ENCODE results near the gene ZNF107. TPM values are rescaled to one million over a fixed set of nuclear protein-coding genes. Genes with fewer than 3 reads are reported as not detected.

ZNF107 gene
- total and polyA plus RNA-seq, 5 donors from 2014 or later, result 6.0 to 13.0 (median 7.5) TPM

DNA sequence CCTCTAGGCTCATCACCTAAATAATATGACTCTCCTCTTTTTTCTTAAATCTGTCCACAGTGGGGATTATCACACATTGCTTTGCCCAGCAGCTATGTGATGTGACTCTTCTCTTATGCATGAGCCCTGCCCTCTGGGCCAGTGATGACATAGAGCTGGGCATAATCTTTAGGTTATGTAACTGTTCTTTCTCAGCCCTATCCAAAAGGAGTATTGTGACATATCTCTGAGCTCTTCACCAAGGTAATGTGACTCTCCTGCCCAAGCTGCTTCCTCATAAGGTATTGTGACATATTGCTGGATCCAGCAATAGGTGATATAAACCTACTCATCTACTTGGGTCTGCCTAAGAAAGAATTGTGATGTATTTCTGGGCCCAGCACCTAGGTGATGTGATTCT, 37.7 kb upstream of the ZNF107 start:
- ATAC-seq (ENCODE audit: low read depth in 2 of 2) (no peak), DNase-seq (no peak)
- Mint-ChIP-seq H3K4me1 (peaks cover 0 to 1% (median 0%) of the 10 kb centered on the region in 4 donors), H3K36me3 (no peaks in the 10 kb centered on the region), H3K9me3 (no peaks in the 10 kb centered on the region), H3K27me3 (no peaks in the 10 kb centered on the region), H3K27ac (no peak overlapping the region), H3K4me3 (no peak overlapping the region)
- H3K27ac ChIP-seq (ENCODE audit: insufficient read depth, low read length, poor library complexity, severe bottlenecking), result no peak overlapping the region
- no peaks in the 10 kb centered on the region for H3K4me1 ChIP-seq (ENCODE audit: control insufficient read depth, insufficient read depth, low read length, poor library complexity, severe bottlenecking)
- no peaks in the 10 kb centered on the region for H3K9me3 ChIP-seq (ENCODE audit: control insufficient read depth in 2 of 2, low read length in 2 of 2)
- H3K36me3 ChIP-seq (ENCODE audit: control insufficient read depth, insufficient read depth, low read length), result no peaks in the 10 kb centered on the region
- no peaks in the 10 kb centered on the region for H3K27me3 ChIP-seq (ENCODE audit: control insufficient read depth, insufficient read depth, low read length)
- no peak overlapping the region for H3K4me3 ChIP-seq (ENCODE audit: low read depth, low read length)

DNA sequence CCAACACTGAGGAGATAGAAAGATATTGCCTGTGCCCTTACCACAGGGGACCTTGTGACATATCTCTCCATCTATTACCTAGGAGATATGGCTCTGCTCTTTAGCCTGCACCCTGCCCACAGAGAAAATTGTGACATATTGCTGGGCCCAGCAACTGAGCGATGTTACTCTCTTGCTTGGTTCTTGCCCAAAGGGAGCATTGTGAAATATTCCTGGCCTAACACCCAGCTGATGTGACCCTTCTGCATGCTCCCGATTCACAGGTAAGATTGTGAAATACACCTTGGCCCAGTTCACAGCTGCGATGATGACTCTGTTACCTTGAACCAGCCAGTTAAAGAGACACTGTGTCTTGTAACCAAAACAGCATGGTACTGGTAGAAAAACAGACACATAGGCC, 37.2 kb upstream of the ZNF107 start:
- ATAC-seq (ENCODE audit: low read depth in 2 of 2) (no peak), DNase-seq (no peak)
- Histone ChIP-seq H3K36me3 (ENCODE audit: control insufficient read depth, insufficient read depth, low read length) (no peaks in the 10 kb centered on the region), H3K27ac (ENCODE audit: insufficient read depth, low read length, poor library complexity, severe bottlenecking) (no peak overlapping the region), H3K4me1 (ENCODE audit: control insufficient read depth, insufficient read depth, low read length, poor library complexity, severe bottlenecking) (no peaks in the 10 kb centered on the region), H3K27me3 (ENCODE audit: control insufficient read depth, insufficient read depth, low read length) (no peaks in the 10 kb centered on the region), H3K4me3 (ENCODE audit: low read depth, low read length) (no peak overlapping the region), H3K9me3 (ENCODE audit: control insufficient read depth in 2 of 2, low read length in 2 of 2) (no peaks in the 10 kb centered on the region)
- Mint-ChIP-seq H3K27me3 (no peaks in the 10 kb centered on the region), H3K4me1 (peaks cover 0 to 1% (median 0%) of the 10 kb centered on the region in 4 donors), H3K36me3 (no peaks in the 10 kb centered on the region), H3K9me3 (no peaks in the 10 kb centered on the region), H3K4me3 (no peak overlapping the region), H3K27ac (no peak overlapping the region)

DNA sequence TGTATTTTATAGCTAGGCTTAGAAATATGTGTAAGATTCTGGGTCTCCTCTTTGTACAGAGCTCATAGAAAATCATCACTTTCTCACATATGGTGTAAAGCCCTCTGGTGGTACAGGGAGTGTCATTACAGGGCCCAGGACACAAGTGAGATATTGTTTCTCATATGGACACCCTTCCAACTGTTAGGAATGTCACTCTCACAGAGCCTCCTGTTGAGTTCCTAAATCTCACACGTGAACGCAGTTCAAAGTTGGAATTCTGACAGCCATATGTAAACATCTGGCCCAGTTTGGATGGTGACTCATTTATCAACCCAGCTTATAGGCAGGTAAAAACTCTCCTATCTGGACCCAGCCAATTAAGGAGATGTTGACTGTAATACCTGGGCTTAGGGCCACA, 35.4 kb upstream of the ZNF107 start:
- H3K27me3 Mint-ChIP-seq, result no peaks in the 10 kb centered on the region
- H3K9me3 ChIP-seq (ENCODE audit: control insufficient read depth in 2 of 2, low read length in 2 of 2), result no peaks in the 10 kb centered on the region
- ATAC-seq (ENCODE audit: low read depth in 2 of 2) (no peak), DNase-seq (no peak)
- H3K27me3 ChIP-seq (ENCODE audit: control insufficient read depth, insufficient read depth, low read length), result no peaks in the 10 kb centered on the region
- H3K27ac Mint-ChIP-seq, result no peak overlapping the region
- no peak overlapping the region for H3K4me3 Mint-ChIP-seq
- H3K9me3 Mint-ChIP-seq, result no peaks in the 10 kb centered on the region
- no peak overlapping the region for H3K27ac ChIP-seq (ENCODE audit: insufficient read depth, low read length, poor library complexity, severe bottlenecking)
- no peak overlapping the region for H3K4me3 ChIP-seq (ENCODE audit: low read depth, low read length)
- no peaks in the 10 kb centered on the region for H3K4me1 Mint-ChIP-seq
- H3K36me3 ChIP-seq (ENCODE audit: control insufficient read depth, insufficient read depth, low read length), result no peaks in the 10 kb centered on the region
- H3K36me3 Mint-ChIP-seq, result no peaks in the 10 kb centered on the region
- no peaks in the 10 kb centered on the region for H3K4me1 ChIP-seq (ENCODE audit: control insufficient read depth, insufficient read depth, low read length, poor library complexity, severe bottlenecking)

DNA sequence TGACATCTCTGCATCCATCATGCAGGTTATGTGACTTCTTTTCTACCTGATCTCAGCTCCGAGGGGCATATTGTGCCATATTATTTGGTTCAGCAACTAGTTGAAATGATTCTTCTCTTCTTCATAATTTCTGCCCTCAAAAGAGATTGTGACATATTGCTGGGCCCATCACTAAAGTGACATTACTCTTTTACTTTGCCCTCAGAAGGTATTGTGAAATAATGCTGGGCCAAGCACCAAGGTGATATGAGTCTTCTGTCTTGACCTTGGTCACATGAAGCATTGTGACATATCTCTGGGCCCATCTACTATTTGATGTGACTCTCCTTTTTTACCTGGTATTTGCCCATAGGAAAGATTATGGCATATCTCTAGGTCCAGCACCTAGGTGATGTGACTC, 33.9 kb upstream of the ZNF107 start:
- no peak for ATAC-seq (ENCODE audit: low read depth in 2 of 2)
- Histone ChIP-seq H3K9me3 (ENCODE audit: control insufficient read depth in 2 of 2, low read length in 2 of 2) (no peaks in the 10 kb centered on the region), H3K4me1 (ENCODE audit: control insufficient read depth, insufficient read depth, low read length, poor library complexity, severe bottlenecking) (no peaks in the 10 kb centered on the region), H3K4me3 (ENCODE audit: low read depth, low read length) (no peak overlapping the region), H3K27ac (ENCODE audit: insufficient read depth, low read length, poor library complexity, severe bottlenecking) (no peak overlapping the region), H3K27me3 (ENCODE audit: control insufficient read depth, insufficient read depth, low read length) (no peaks in the 10 kb centered on the region), H3K36me3 (ENCODE audit: control insufficient read depth, insufficient read depth, low read length) (no peaks in the 10 kb centered on the region)
- no peak for DNase-seq
- no peaks in the 10 kb centered on the region for H3K4me1 Mint-ChIP-seq
- no peaks in the 10 kb centered on the region for H3K9me3 Mint-ChIP-seq
- no peaks in the 10 kb centered on the region for H3K36me3 Mint-ChIP-seq
- H3K4me3 Mint-ChIP-seq, result no peak overlapping the region
- H3K27ac Mint-ChIP-seq, result no peak overlapping the region
- no peaks in the 10 kb centered on the region for H3K27me3 Mint-ChIP-seq

DNA sequence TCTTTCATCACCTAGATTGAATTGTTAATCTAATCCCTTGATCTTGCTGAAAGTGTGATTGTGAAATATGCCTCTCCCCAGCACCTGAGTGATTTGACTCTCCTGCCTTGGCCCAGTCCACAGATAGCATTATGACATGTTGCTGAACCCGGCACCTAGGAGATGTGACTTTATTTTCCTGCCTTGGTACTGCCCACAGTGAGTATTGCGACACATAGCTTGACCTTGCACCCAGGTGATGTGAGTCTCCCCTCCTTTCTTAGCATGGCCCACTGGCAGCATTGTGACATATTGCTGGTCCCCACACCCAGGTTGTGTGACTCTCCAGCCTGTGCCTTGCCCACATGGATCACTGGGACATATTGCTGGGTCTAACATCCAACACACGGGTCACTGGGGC, 32.5 kb upstream of the ZNF107 start:
- no peak overlapping the region for H3K4me3 ChIP-seq (ENCODE audit: low read depth, low read length)
- H3K36me3 ChIP-seq (ENCODE audit: control insufficient read depth, insufficient read depth, low read length), result no peaks in the 10 kb centered on the region
- no peaks in the 10 kb centered on the region for H3K4me1 ChIP-seq (ENCODE audit: control insufficient read depth, insufficient read depth, low read length, poor library complexity, severe bottlenecking)
- no peaks in the 10 kb centered on the region for H3K27me3 Mint-ChIP-seq
- H3K27ac Mint-ChIP-seq, result no peak overlapping the region
- H3K27ac ChIP-seq (ENCODE audit: insufficient read depth, low read length, poor library complexity, severe bottlenecking), result no peak overlapping the region
- no peaks in the 10 kb centered on the region for H3K4me1 Mint-ChIP-seq
- H3K9me3 Mint-ChIP-seq, result peaks cover 0 to 2% (median 0%) of the 10 kb centered on the region in 7 donors
- H3K27me3 ChIP-seq (ENCODE audit: control insufficient read depth, insufficient read depth, low read length), result no peaks in the 10 kb centered on the region
- no peaks in the 10 kb centered on the region for H3K36me3 Mint-ChIP-seq
- no peaks in the 10 kb centered on the region for H3K9me3 ChIP-seq (ENCODE audit: control insufficient read depth in 2 of 2, low read length in 2 of 2)
- no peak for ATAC-seq (ENCODE audit: low read depth in 2 of 2)
- DNase-seq, result no peak
- no peak overlapping the region for H3K4me3 Mint-ChIP-seq

DNA sequence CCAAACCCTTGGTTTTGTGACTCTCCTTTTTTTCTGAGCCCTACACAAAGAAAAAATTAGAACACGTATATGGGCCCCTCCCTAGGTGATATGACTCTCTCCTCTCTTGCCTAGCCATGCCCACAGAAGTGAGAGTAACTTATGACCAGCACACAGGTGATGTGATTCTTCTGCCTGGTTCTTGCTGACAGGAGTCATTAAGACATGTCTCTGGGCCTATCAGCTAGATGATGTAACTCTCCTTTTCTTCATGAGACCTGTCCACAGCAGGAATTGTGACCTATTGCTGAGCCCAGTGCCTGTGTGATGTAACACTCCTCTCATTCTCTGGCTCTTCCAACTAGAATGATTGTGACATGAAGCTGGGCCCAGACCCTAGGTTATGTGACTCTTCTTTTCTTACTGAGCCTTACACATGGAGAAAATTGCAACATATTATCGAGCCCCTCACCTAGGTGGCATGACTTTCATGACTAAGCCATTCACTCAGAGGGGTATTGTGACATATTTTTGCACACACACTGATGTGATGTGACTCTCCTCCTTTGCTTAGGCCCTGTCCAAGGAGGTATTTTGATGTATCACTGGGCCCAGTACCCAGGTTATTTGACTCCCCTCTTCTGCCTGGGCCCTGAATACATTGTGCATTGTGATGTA, 31.4 kb upstream of the ZNF107 start:
- H3K9me3 Mint-ChIP-seq, result peaks cover 0 to 2% (median 0%) of the 10 kb centered on the region in 7 donors
- no peak for DNase-seq
- H3K27me3 Mint-ChIP-seq, result no peaks in the 10 kb centered on the region
- no peak for ATAC-seq (ENCODE audit: low read depth in 2 of 2)
- H3K27ac Mint-ChIP-seq, result no peak overlapping the region
- H3K36me3 ChIP-seq (ENCODE audit: control insufficient read depth, insufficient read depth, low read length), result no peaks in the 10 kb centered on the region
- no peaks in the 10 kb centered on the region for H3K9me3 ChIP-seq (ENCODE audit: control insufficient read depth in 2 of 2, low read length in 2 of 2)
- no peak overlapping the region for H3K27ac ChIP-seq (ENCODE audit: insufficient read depth, low read length, poor library complexity, severe bottlenecking)
- H3K36me3 Mint-ChIP-seq, result no peaks in the 10 kb centered on the region
- no peak overlapping the region for H3K4me3 ChIP-seq (ENCODE audit: low read depth, low read length)
- H3K4me1 ChIP-seq (ENCODE audit: control insufficient read depth, insufficient read depth, low read length, poor library complexity, severe bottlenecking), result no peaks in the 10 kb centered on the region
- no peaks in the 10 kb centered on the region for H3K4me1 Mint-ChIP-seq
- no peaks in the 10 kb centered on the region for H3K27me3 ChIP-seq (ENCODE audit: control insufficient read depth, insufficient read depth, low read length)
- no peak overlapping the region for H3K4me3 Mint-ChIP-seq

DNA sequence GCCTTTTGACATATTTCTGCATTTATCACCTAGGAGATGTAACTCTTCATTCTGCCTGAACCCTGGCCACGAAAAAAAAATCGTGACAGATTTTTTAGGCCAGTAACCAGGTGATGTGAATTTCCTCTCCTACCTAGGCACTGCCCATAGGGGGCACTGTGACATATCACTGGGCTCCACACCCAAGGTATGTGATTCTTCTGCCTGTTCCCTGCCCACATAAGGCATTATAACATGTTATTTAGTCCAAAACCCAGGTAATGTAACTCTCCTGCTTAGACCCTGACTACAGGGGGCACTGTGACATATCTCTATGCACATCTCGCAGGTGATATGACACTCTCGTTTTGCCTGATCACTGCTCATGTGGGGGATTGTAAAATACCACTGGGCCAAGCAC, 29.5 kb upstream of the ZNF107 start:
- no peak for DNase-seq
- Mint-ChIP-seq H3K4me1 (no peaks in the 10 kb centered on the region), H3K9me3 (peaks cover 0 to 4% (median 0%) of the 10 kb centered on the region in 7 donors), H3K27ac (no peak overlapping the region), H3K27me3 (no peaks in the 10 kb centered on the region), H3K36me3 (no peaks in the 10 kb centered on the region), H3K4me3 (no peak overlapping the region)
- H3K36me3 ChIP-seq (ENCODE audit: control insufficient read depth, insufficient read depth, low read length), result no peaks in the 10 kb centered on the region
- no peaks in the 10 kb centered on the region for H3K4me1 ChIP-seq (ENCODE audit: control insufficient read depth, insufficient read depth, low read length, poor library complexity, severe bottlenecking)
- H3K4me3 ChIP-seq (ENCODE audit: low read depth, low read length), result no peak overlapping the region
- no peaks in the 10 kb centered on the region for H3K27me3 ChIP-seq (ENCODE audit: control insufficient read depth, insufficient read depth, low read length)
- no peak overlapping the region for H3K27ac ChIP-seq (ENCODE audit: insufficient read depth, low read length, poor library complexity, severe bottlenecking)
- H3K9me3 ChIP-seq (ENCODE audit: control insufficient read depth in 2 of 2, low read length in 2 of 2), result no peaks in the 10 kb centered on the region
- no peak for ATAC-seq (ENCODE audit: low read depth in 2 of 2)

Measured in CD4-positive, CD25-positive, alpha-beta regulatory T cell (primary cell).